K562 (cell line): ENCODE data around the gene NCOA1. TPM values are rescaled to one million over a fixed set of nuclear protein-coding genes. Genes with fewer than 3 reads are reported as not detected.

ENCODE experiments used
- ATAC-seq: fragments of 200-7000 bp; cut with Tn5 transposase; 3 replicates; pipeline ENCODE4 v1.9.1; 2020; ENCODE audit warnings: moderate library complexity
- BruUV-seq: library from RNA; stranded (reverse); fragments of 400-500 nt; replicated peaks from 2 replicates; lab custom pipeline; 2021; lab: Mats Ljungman, UMichigan
- CTCF ChIA-PET: fragments of 300-600 bp; formaldehyde crosslinking; extraction: SDS; loops from one replicate; lab custom pipeline; 2021; ENCODE audit warnings: low intra/inter-chr PET ratio; lab: Yijun Ruan, JAX
- POLR2A ChIA-PET: fragments of 300-600, 350-650 bp; sonication (Branson Sonifier 250); formaldehyde crosslinking; extraction: SDS; loops from one replicate; lab custom pipeline; 2021; ENCODE audit warnings: antibody characterized with exemption, inconsistent platforms; lab: Yijun Ruan, JAX
- DNase-seq, 4 experiments: peaks; one replicate each; pipeline versions ENCODE4 v3.0.0 to v3.0.0-alpha.2; 2011 to 2018; ENCODE audit warnings: low spot score in 3 of 4, mixed read lengths in 3 of 4; ENCODE audit errors: extremely low read depth in 1 of 4
- FAIRE-seq: peaks from 2 replicates; lab custom pipeline; 2011; peaks lifted over from hg19 to GRCh38; lab: Jason Lieb, UNC
- H2AFZ ChIP-seq: 2 replicates; pipeline ENCODE4 v1.6.0; 2011; ENCODE audit warnings: low read depth, low read length, control low read depth, inconsistent platforms
- H3K27ac ChIP-seq: fragments of 200-600 bp; 3 replicates; pipeline ENCODE4 v1.8.0; 2011; ENCODE audit warnings: low read depth, mild to moderate bottlenecking, control low read depth, inconsistent platforms, low read length, moderate library complexity, mixed read lengths; ENCODE audit errors: extremely low read depth
- H3K27me3 ChIP-seq, 2 experiments: fragments of 300-600 bp in 1 of 2; 2 replicates in 1 of 2; 3 replicates in 1 of 2; pipeline versions ENCODE4 v1.6.0 to v1.8.0; 2011; ENCODE audit warnings: inconsistent platforms in 2 of 2, low read length in 2 of 2, mild to moderate bottlenecking in 1 of 2, mixed read lengths in 1 of 2, moderate library complexity in 1 of 2; ENCODE audit not compliant: control insufficient read depth in 2 of 2, insufficient read depth in 2 of 2
- H3K36me3 ChIP-seq: fragments of 300-600 bp; 3 replicates; pipeline ENCODE4 v1.8.0; 2011; ENCODE audit warnings: mild to moderate bottlenecking, low read length, inconsistent platforms; ENCODE audit not compliant: control insufficient read depth, insufficient read depth
- H3K4me1 ChIP-seq, 2 experiments: fragments of 200-600 bp in 1 of 2; replicated peaks in 1 of 2; 2 replicates in 1 of 2; 3 replicates in 1 of 2; pipeline versions ENCODE4 v1.5.1 to v1.8.0; 2011; ENCODE audit warnings: inconsistent platforms in 2 of 2, low read length in 2 of 2, mild to moderate bottlenecking in 1 of 2, mixed read lengths in 1 of 2, moderate library complexity in 1 of 2; ENCODE audit not compliant: control insufficient read depth in 2 of 2, insufficient read depth in 2 of 2
- H3K4me2 ChIP-seq: 2 replicates; pipeline ENCODE4 v1.6.1; 2011; ENCODE audit warnings: low read length, control low read depth, inconsistent platforms, mixed read lengths; ENCODE audit not compliant: insufficient read depth
- H3K4me3 ChIP-seq: fragments of 200-600 bp; sonication (generic), shearing (Covaris generic); 2 replicates; pipeline ENCODE4 v1.5.1; 2016; ENCODE audit warnings: control low read depth, inconsistent platforms
- H3K79me2 ChIP-seq: fragments of 200-600 bp; 3 replicates; pipeline ENCODE4 v1.8.0; 2011; ENCODE audit warnings: low read length, inconsistent platforms; ENCODE audit not compliant: control insufficient read depth, insufficient read depth
- H3K9ac ChIP-seq, 2 experiments: 2 replicates each; pipeline versions ENCODE4 v1.6.0 to v1.6.1; 2011; ENCODE audit warnings: low read depth in 2 of 2, low read length in 2 of 2, control low read depth in 1 of 2, inconsistent platforms in 1 of 2, mild to moderate bottlenecking in 1 of 2, mixed read lengths in 1 of 2; ENCODE audit not compliant: insufficient read depth in 1 of 2
- H3K9me1 ChIP-seq: one replicate; pipeline ENCODE4 v1.6.0; 2011; ENCODE audit warnings: inconsistent platforms, mild to moderate bottlenecking, low read length, moderate library complexity; ENCODE audit not compliant: control insufficient read depth, insufficient read depth
- H3K9me3 ChIP-seq: replicated peaks from 2 replicates; pipeline ENCODE4 v1.5.1; 2011; ENCODE audit warnings: low read depth, low read length, inconsistent platforms; ENCODE audit not compliant: control insufficient read depth, insufficient read depth
- H4K20me1 ChIP-seq: replicated peaks from 2 replicates; pipeline ENCODE4 v1.6.1; 2011; ENCODE audit warnings: low read length, inconsistent platforms, mixed read lengths; ENCODE audit not compliant: control insufficient read depth, insufficient read depth
- ARID1B ChIP-seq: fragments of 450-650 bp; IDR thresholded peaks from 2 replicates; pipeline ENCODE4 v1.6.1; 2016; ENCODE audit warnings: antibody characterized with exemption, mild to moderate bottlenecking, inconsistent platforms
- CBFA2T2 ChIP-seq: fragments of 450-650 bp; conservative IDR thresholded peaks from 2 replicates; pipeline ENCODE4 v1.6.1; 2017; ENCODE audit warnings: mild to moderate bottlenecking
- CREBBP ChIP-seq: IDR thresholded peaks from one replicate; pipeline ENCODE4 v1.6.1; 2012; ENCODE audit warnings: low read depth, mild to moderate bottlenecking, control low read depth, inconsistent platforms, low read length
- E2F8 ChIP-seq: fragments of 450-650 bp; IDR thresholded peaks from 2 replicates; pipeline ENCODE4 v1.7.1; 2018; ENCODE audit warnings: mild to moderate bottlenecking, low read depth; ENCODE audit not compliant: partially characterized antibody
- EZH2 ChIP-seq: IDR thresholded peaks from 2 replicates; pipeline ENCODE4 v1.6.1; 2012; ENCODE audit warnings: low read depth, mild to moderate bottlenecking, inconsistent platforms, low read length, borderline replicate concordance
- GTF2B ChIP-seq: IDR thresholded peaks from 2 replicates; pipeline ENCODE4 v1.6.1; 2011; ENCODE audit not compliant: insufficient read length; ENCODE audit errors: extremely low read depth
- KDM1A ChIP-seq, 2 experiments: fragments of 450-650 bp; IDR thresholded peaks; 2 replicates each; pipeline ENCODE4 v1.6.1; 2016; ENCODE audit warnings: mild to moderate bottlenecking in 2 of 2
- L3MBTL2 ChIP-seq: fragments of 450-650 bp; IDR thresholded peaks from 2 replicates; pipeline ENCODE4 v1.6.1; 2016; ENCODE audit warnings: mild to moderate bottlenecking, moderate library complexity
- NR2C1 ChIP-seq, 2 experiments: fragments of 450-650 bp; IDR thresholded peaks; 2 replicates each; pipeline ENCODE4 v1.6.1; 2017; ENCODE audit warnings: mild to moderate bottlenecking in 2 of 2, antibody characterized with exemption in 1 of 2, inconsistent platforms in 1 of 2, missing compliant biosample characterization in 1 of 2, missing genetic modification characterization in 1 of 2
- POLR2AphosphoS2 ChIP-seq: IDR thresholded peaks from 2 replicates; pipeline ENCODE4 v1.6.1; 2012; ENCODE audit warnings: low read length, improper control_type of control experiment
- PPARD ChIP-seq: fragments of 250-450 bp; sonication (Bioruptor Pico); IDR thresholded peaks from 2 replicates; pipeline ENCODE4 v1.8.0; 2022; ENCODE audit warnings: inconsistent platforms, mild to moderate bottlenecking, moderate library complexity
- RCOR1 ChIP-seq, 2 experiments: IDR thresholded peaks; 2 replicates each; pipeline ENCODE4 v1.6.1; 2012; ENCODE audit warnings: low read depth in 2 of 2, low read length in 2 of 2, borderline replicate concordance in 1 of 2, improper control_type of control experiment in 1 of 2
- RFX5 ChIP-seq: IDR thresholded peaks from 2 replicates; pipeline ENCODE4 v1.6.1; 2011; ENCODE audit warnings: low read depth, mild to moderate bottlenecking, improper control_type of control experiment, low read length
- SIN3B ChIP-seq: fragments of 450-650 bp; IDR thresholded peaks from 2 replicates; pipeline ENCODE4 v1.6.1; 2017; ENCODE audit warnings: low read depth, mild to moderate bottlenecking, moderate library complexity
- SRSF3 ChIP-seq: fragments of 200-400 bp; formaldehyde crosslinking; IDR thresholded peaks from 2 replicates; pipeline ENCODE4 v1.6.1; 2016; ENCODE audit warnings: mild to moderate bottlenecking, low read length, moderate library complexity; ENCODE audit not compliant: insufficient read depth
- TBP ChIP-seq: optimal IDR thresholded peaks from 2 replicates; pipeline ENCODE3; 2011; ENCODE audit warnings: low read depth, low read length, improper control_type of control experiment
- TCF3 ChIP-seq: sonication (generic); formaldehyde crosslinking; IDR thresholded peaks from 2 replicates; pipeline ENCODE4 v1.4.0; 2020; ENCODE audit warnings: mild to moderate bottlenecking, missing genetic modification reagents
- TEAD4 ChIP-seq, 2 experiments: sonication (generic) in 1 of 2; formaldehyde crosslinking in 1 of 2; IDR thresholded peaks; 2 replicates each; pipeline versions ENCODE4 v1.6.1 to v1.8.0; 2012 to 2022; ENCODE audit warnings: borderline replicate concordance in 1 of 2, inconsistent platforms in 1 of 2, low read length in 1 of 2, mild to moderate bottlenecking in 1 of 2, missing genetic modification reagents in 1 of 2
- ZNF165 ChIP-seq: fragments of 250-450 bp; sonication (Bioruptor Pico); IDR thresholded peaks from 2 replicates; pipeline ENCODE4 v1.4.0; 2020; ENCODE audit warnings: borderline replicate concordance
- ZNF347 ChIP-seq: fragments of 450-650 bp; formaldehyde crosslinking; IDR thresholded peaks from 2 replicates; pipeline ENCODE4 v1.4.0; 2020; ENCODE audit warnings: low read depth, mild to moderate bottlenecking, moderate library complexity
- whole genome bisulfite sequencing: fragments of 100-300 bp; shearing (Covaris generic); methylation state at CpG from one replicate; pipeline ENCODE4 v1.1.6; 2016; ENCODE audit warnings: low coverage, mixed read lengths; ENCODE audit not compliant: insufficient coverage; ENCODE audit errors: missing lambda C conversion rate; 5-methylcytosine and 5-hydroxymethylcytosine counted together
- in situ Hi-C: fragments of 300-500 bp; cut with MboI; formaldehyde crosslinking; loops from 4 replicates; pipeline ENCODE4 v1.15.0; 2018; ENCODE audit warnings: inconsistent platforms, mixed read lengths
- intact Hi-C: fragments of 100-400 bp; cut with micrococcal nuclease; formaldehyde crosslinking; loops from 2 replicates; pipeline ENCODE4 v1.14.2; 2022
- polyA plus RNA-seq, 8 experiments: library from polyadenylated mRNA; depleted of rRNA in 4 of 8; stranded (reverse) in 5 of 8; unstranded in 3 of 8; fragments of >200 nt; fragmentation: Nextera tagmentation in 2 of 8; fragmentation: Illumina TruSeq in 1 of 8; extraction: Ambion mirVana in 2 of 8; extraction: Trizol in 1 of 8; gene quantifications; 2 replicates each; pipeline versions ENCODE4 v1.2.1 to v1.2.3, GENCODE V29; 2011 to 2014; ENCODE audit warnings: inconsistent platforms in 1 of 8, missing spikeins in 1 of 8
- total RNA-seq, 7 experiments: library from RNA; depleted of rRNA in 6 of 7; stranded (reverse); fragments of >200 nt in 6 of 7; fragmentation: Illumina TruSeq in 2 of 7; extraction: Trizol in 2 of 7; gene quantifications; 2 replicates each; pipeline versions ENCODE4 v1.2.1 to v1.2.3, GENCODE V29; 2011 to 2021; ENCODE audit warnings: low replicate concordance in 1 of 7

The NCOA1 gene
- total and polyA plus RNA-seq, 9 of the 15 experiments (the other 6 are each of a cell fraction or from before 2014, with no cell fraction given): 4.9 to 25.7 (median 17.0) TPM

- Histone ChIP-seq H3K27me3 (no peaks in the 10 kb centered on the region; a peak in 1 of 5 replicates), H2AFZ (no peak overlapping the region), H3K79me2 (no peaks in the 10 kb centered on the region), H3K36me3 (peaks cover 10% of the 10 kb centered on the region; the same call in 1 of the 3 replicates), H3K9me3 (no peaks in the 10 kb centered on the region; the same call in 1 of the 2 replicates), H3K4me1 (peaks cover 0 to 7% of the 10 kb centered on the region in 2 experiments; a peak in 2 of 5 replicates), H3K9ac (no peak overlapping the region), H4K20me1 (no peaks in the 10 kb centered on the region), H3K9me1 (no peaks in the 10 kb centered on the region), H3K4me3 (no peak overlapping the region), H3K4me2 (no peak overlapping the region), H3K27ac (no peak overlapping the region)
- ChIA-PET POLR2A (no interaction called here), CTCF (no interaction called here)
- peak in 2 of 4 experiments; percentile 27 to 40 for DNase-seq
- WGBS: 10% methylated on average over 5 of the region's 5 CpGs
- FAIRE-seq: peak; percentile 86
- intact Hi-C loops: no loop called here
- in situ Hi-C loops: no loop called here
- no TSS peak for BruUV-seq
- ATAC-seq: peak; percentile 64
- no peak for TF ChIP-seq ZNF165 (CRISPR knock-in tag)
- TF ChIP-seq RCOR1 (IDR thresholded peaks at IDR 0.05; ENCODE audit: borderline replicate concordance in 1 of 2, low read depth in 2 of 2, low read length in 2 of 2): 0 out of 4 replicates have a peak, but pooled peaks of 1 of the 2 experiments have one; percentile 17
- no peak for TF ChIP-seq CREBBP
- no peak for TF ChIP-seq EZH2
- TF ChIP-seq TCF3 (CRISPR knock-in tag): peak; percentile 41; the same call in 1 of the 2 replicates
- no peak for TF ChIP-seq ZNF347
- TF ChIP-seq GTF2B: no peak
- TF ChIP-seq TEAD4 (IDR thresholded peaks at IDR 0.05; ENCODE audit: low read length): peak; percentile 32; the same call in 1 of the 2 replicates
- TF ChIP-seq TEAD4 (CRISPR knock-in tag; IDR thresholded peaks at IDR 0.05; ENCODE audit: borderline replicate concordance): no peak
- TF ChIP-seq TBP: no peak
- no peak for TF ChIP-seq SRSF3
- no peak for TF ChIP-seq RFX5
- TF ChIP-seq POLR2AphosphoS2: 0 out of 2 replicates have a peak, but pooled peaks have one; percentile 53
- TF ChIP-seq E2F8: no peak
- peak; percentile 58 for TF ChIP-seq CBFA2T2
- TF ChIP-seq ARID1B: peak; percentile 69
- peak; percentile 58 to 67 for TF ChIP-seq KDM1A (IDR thresholded peaks at IDR 0.05)
- TF ChIP-seq NR2C1 (IDR thresholded peaks at IDR 0.05): no peak
- peak; percentile 43; the same call in 1 of the 2 replicates for TF ChIP-seq NR2C1 (tag; IDR thresholded peaks at IDR 0.05)
- TF ChIP-seq SIN3B: no peak
- no peak for TF ChIP-seq L3MBTL2
- TF ChIP-seq PPARD (CRISPR knock-in tag): no peak
Observed at GRCh38 chr2:24771061-24771460, 280.0 kb downstream of the NCOA1 start.
